Measurements from ENCODE around the gene DDX10.
A peak's percentile ranks its signal among the peaks of the same experiment; 100 is the strongest.
"Not testable (repeated sequence)": the region's sequence is repeated elsewhere in the genome, so short reads cannot be mapped to it uniquely, and the experiment has no call there.

Gene DDX10

GRCh38 chr11:108724974-108725689, 60.3 kb downstream of the DDX10 start:
- no peak for FAIRE-seq

- FAIRE-seq, result no peak
Observed at GRCh38 chr11:108726077-108726800, 61.4 kb downstream of the DDX10 start.

GRCh38 chr11:108727665-108728064, 62.8 kb downstream of the DDX10 start:
- FAIRE-seq, result peak; percentile 26

GRCh38 chr11:108729227-108729871, 64.5 kb downstream of the DDX10 start:
- no peak for FAIRE-seq

- FAIRE-seq, result no peak
Observed at GRCh38 chr11:108732395-108732794, 67.5 kb downstream of the DDX10 start.

- FAIRE-seq, result no peak
Observed at GRCh38 chr11:108733479-108734116, 68.7 kb downstream of the DDX10 start.

GRCh38 chr11:108734283-108734682, 69.4 kb downstream of the DDX10 start:
- no peak for FAIRE-seq

GRCh38 chr11:108734956-108735559, 70.2 kb downstream of the DDX10 start:
- no peak for FAIRE-seq

GRCh38 chr11:108740132-108740531, 75.3 kb downstream of the DDX10 start:
- FAIRE-seq, result not testable (repeated sequence)

GRCh38 chr11:108743851-108744250, 79.0 kb downstream of the DDX10 start:
- no peak for FAIRE-seq

GRCh38 chr11:108748968-108749367, 84.1 kb downstream of the DDX10 start:
- no peak for FAIRE-seq

GRCh38 chr11:108751444-108751843, 86.6 kb downstream of the DDX10 start:
- FAIRE-seq, result no peak

- no peak for FAIRE-seq
Observed at GRCh38 chr11:108752297-108752751, 87.5 kb downstream of the DDX10 start.

- FAIRE-seq, result peak; percentile 89
Observed at GRCh38 chr11:108754901-108755625, 90.2 kb downstream of the DDX10 start.

GRCh38 chr11:108757630-108758029, 92.8 kb downstream of the DDX10 start:
- FAIRE-seq, result no peak

GRCh38 chr11:108758458-108758857, 93.6 kb downstream of the DDX10 start:
- FAIRE-seq, result no peak

GRCh38 chr11:108766596-108767173, 101.8 kb downstream of the DDX10 start:
- FAIRE-seq, result no peak

GRCh38 chr11:108768370-108768769, 103.5 kb downstream of the DDX10 start:
- FAIRE-seq, result no peak

- FAIRE-seq, result no peak
Observed at GRCh38 chr11:108768964-108769363, 104.1 kb downstream of the DDX10 start.

GRCh38 chr11:108774037-108774730, 109.3 kb downstream of the DDX10 start:
- no peak for FAIRE-seq

GRCh38 chr11:108775324-108775723, 110.5 kb downstream of the DDX10 start:
- no peak for FAIRE-seq

All from endometrium (tissue), 2 donors.